GM21447 (cell line): Measurements from ENCODE around the gene EHF.
"Not testable (repeated sequence)": the region's sequence is repeated elsewhere in the genome, so short reads cannot be mapped to it uniquely, and the experiment has no call there.

ENCODE experiments used
- ATAC-seq: cut with Tn5 transposase; IDR thresholded peaks from one replicate; pipeline ENCODE4 v1.9.1; 2021; ENCODE audit not compliant: unreplicated experiment

The EHF gene

GRCh38 chr11:34665077-34665835, 44.4 kb downstream of the EHF start:
- ATAC-seq: no peak

- no peak for ATAC-seq
Measured at GRCh38 chr11:34667810-34668582, 47.1 kb downstream of the EHF start.

GRCh38 chr11:34668583-34669053, 47.7 kb downstream of the EHF start:
- no peak for ATAC-seq

- no peak for ATAC-seq
Measured at GRCh38 chr11:34669458-34669857, 48.6 kb downstream of the EHF start.

- ATAC-seq: no peak
Measured at GRCh38 chr11:34671117-34671516, 50.2 kb downstream of the EHF start.

GRCh38 chr11:34671946-34672345, 51.1 kb downstream of the EHF start:
- ATAC-seq: no peak

- no peak for ATAC-seq
Measured at GRCh38 chr11:34674038-34674437, 53.1 kb downstream of the EHF start.

- no peak for ATAC-seq
Measured at GRCh38 chr11:34676227-34676626, 55.3 kb downstream of the EHF start.

- ATAC-seq: no peak
Measured at GRCh38 chr11:34679681-34680080, 58.8 kb downstream of the EHF start.

- ATAC-seq: no peak
Measured at GRCh38 chr11:34680206-34680605, 59.3 kb downstream of the EHF start.

GRCh38 chr11:34680918-34681586, 60.2 kb downstream of the EHF start:
- no peak for ATAC-seq

- no peak for ATAC-seq
Measured at GRCh38 chr11:34682825-34683224, 61.9 kb downstream of the EHF start.

- ATAC-seq: no peak
Measured at GRCh38 chr11:34683396-34683795, 62.5 kb downstream of the EHF start.

- ATAC-seq: no peak
Measured at GRCh38 chr11:34685864-34686263, 65.0 kb downstream of the EHF start.

GRCh38 chr11:34692299-34692698, 71.4 kb downstream of the EHF start:
- not testable (repeated sequence) for ATAC-seq

- no peak for ATAC-seq
Measured at GRCh38 chr11:34696862-34697261, 76.0 kb downstream of the EHF start.

- ATAC-seq: no peak
Measured at GRCh38 chr11:34706709-34707461, 86.0 kb downstream of the EHF start.

GRCh38 chr11:34707462-34707840, 86.6 kb downstream of the EHF start:
- ATAC-seq: no peak
